Measurements from ENCODE around the gene FAM3C. TPM values are rescaled to one million over a fixed set of nuclear protein-coding genes. Genes with fewer than 3 reads are reported as not detected.
A peak's percentile ranks its signal among the peaks of the same experiment; 100 is the strongest.

The FAM3C gene
- total RNA-seq, 2 experiments from 2014 or later, result 40.7 to 41.0 TPM

DNA sequence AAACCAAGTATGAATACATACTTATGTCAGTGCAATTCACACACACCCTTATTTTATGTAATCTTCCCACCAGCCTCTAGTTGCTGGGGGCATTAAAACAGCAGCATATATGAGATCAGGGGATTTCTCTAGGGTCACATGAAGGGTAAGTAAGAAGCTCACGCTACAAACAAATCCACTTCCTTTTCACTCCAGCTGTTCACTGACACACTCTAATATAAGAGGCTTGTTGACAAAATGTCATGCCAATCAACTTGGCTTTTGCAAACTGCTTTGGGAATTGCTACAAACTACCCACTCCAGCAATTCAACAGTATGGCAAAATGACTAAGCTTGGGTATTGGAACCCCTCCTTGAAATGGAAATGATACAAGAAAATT is 10.3 kb downstream of the FAM3C start:
- Mint-ChIP-seq H3K36me3 (ENCODE audit: low read depth) (peaks cover 34% of the 10 kb centered on the region), H3K27me3 (no peaks in the 10 kb centered on the region), H3K27ac (no peak overlapping the region), H3K9me3 (no peaks in the 10 kb centered on the region), H3K4me3 (no peak overlapping the region), H3K4me1 (peaks cover 53% of the 10 kb centered on the region)
- no peak for DNase-seq
- ChIA-PET POLR2A (interaction anchor here (1.2 kb wide), 1 partner anchor 10 kb away, joined by 4 read pairs; the partner anchor contains the start of gene FAM3C), CTCF (interaction anchor here (0.6 to 3.4 kb wide), 3 partner anchors 10 to 19 kb away, joined by 3 to 21 read pairs (median 10); partner anchors contain the start of gene FAM3C)

DNA sequence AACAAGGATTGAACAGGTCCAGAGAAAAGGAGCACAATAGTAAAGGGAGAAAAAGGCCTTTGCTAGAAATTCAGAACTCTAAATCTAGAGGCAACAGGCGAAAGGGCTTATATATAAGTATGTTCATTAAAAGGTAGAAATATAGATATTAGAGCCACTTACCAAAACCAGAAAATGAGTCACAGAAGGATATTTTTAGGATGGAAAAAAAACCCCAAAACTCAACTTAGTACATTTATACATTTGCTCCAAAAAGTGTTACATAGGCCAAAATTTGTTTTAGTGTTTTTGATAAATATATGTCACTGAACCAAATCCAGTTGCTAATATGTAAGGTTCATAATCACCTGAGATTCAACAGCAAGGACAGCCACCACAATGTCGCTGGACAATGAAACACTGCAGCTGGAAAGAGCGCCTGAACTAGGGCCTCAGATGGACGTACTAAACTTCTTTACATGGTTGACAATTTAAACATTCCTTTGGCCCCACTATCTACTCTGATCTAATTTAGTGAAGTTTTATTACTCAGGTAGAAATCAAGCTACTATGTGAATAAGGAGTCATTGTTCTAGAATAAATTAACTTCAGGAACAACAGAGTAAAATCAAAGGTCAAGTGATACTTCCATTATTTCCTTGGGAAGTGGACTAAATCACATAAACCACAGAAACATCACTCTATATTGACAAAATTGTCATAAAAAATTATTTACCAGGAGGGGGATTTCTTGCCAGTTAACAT is 10.9 kb downstream of the FAM3C start:
- H3K4me3 Mint-ChIP-seq, result no peak overlapping the region
- CTCF ChIA-PET, result interaction anchor here (0.6 to 3.4 kb wide), 3 partner anchors 11 to 18 kb away, joined by 3 to 21 read pairs (median 10); partner anchors contain the start of gene FAM3C
- POLR2A ChIA-PET, result interaction anchor here (1.2 kb wide), 1 partner anchor 10 kb away, joined by 4 read pairs; the partner anchor contains the start of gene FAM3C
- peaks cover 51% of the 10 kb centered on the region for H3K4me1 Mint-ChIP-seq
- H3K9me3 Mint-ChIP-seq, result no peaks in the 10 kb centered on the region
- no peak overlapping the region for H3K27ac Mint-ChIP-seq
- H3K27me3 Mint-ChIP-seq, result no peaks in the 10 kb centered on the region
- no peak for DNase-seq
- peaks cover 38% of the 10 kb centered on the region for H3K36me3 Mint-ChIP-seq (ENCODE audit: low read depth)

DNA sequence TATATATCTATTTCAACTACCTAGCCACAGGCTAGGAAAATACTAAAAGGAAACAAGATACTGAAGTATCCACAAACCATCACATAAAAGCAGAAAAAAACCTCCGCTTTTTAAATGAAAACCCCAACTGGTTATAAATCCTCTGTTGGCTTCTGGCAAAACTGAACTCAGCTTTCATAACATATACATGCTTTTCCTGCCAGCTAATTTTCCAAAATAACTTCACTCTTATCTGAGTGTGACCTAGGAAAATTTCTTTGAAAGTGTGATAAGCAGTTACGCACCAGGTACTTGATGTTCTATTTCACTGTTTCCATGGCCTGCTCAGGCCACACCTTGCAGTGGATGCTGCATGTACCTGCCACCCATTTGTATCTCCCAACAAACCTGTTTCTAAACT is 11.8 kb downstream of the FAM3C start:
- H3K4me1 Mint-ChIP-seq, result peaks cover 47% of the 10 kb centered on the region
- no peaks in the 10 kb centered on the region for H3K9me3 Mint-ChIP-seq
- POLR2A ChIA-PET, result interaction anchor here (2.5 kb wide), 1 partner anchor 12 kb away, joined by 13 read pairs; the partner anchor contains the start of gene FAM3C
- CTCF ChIA-PET, result interaction anchor here (2.8 kb wide), 1 partner anchor 12 kb away, joined by 32 read pairs; the partner anchor contains the start of gene FAM3C
- no peak for DNase-seq
- no peak overlapping the region for H3K4me3 Mint-ChIP-seq
- H3K27me3 Mint-ChIP-seq, result no peaks in the 10 kb centered on the region
- H3K36me3 Mint-ChIP-seq (ENCODE audit: low read depth), result peaks cover 41% of the 10 kb centered on the region
- no peak overlapping the region for H3K27ac Mint-ChIP-seq

DNA sequence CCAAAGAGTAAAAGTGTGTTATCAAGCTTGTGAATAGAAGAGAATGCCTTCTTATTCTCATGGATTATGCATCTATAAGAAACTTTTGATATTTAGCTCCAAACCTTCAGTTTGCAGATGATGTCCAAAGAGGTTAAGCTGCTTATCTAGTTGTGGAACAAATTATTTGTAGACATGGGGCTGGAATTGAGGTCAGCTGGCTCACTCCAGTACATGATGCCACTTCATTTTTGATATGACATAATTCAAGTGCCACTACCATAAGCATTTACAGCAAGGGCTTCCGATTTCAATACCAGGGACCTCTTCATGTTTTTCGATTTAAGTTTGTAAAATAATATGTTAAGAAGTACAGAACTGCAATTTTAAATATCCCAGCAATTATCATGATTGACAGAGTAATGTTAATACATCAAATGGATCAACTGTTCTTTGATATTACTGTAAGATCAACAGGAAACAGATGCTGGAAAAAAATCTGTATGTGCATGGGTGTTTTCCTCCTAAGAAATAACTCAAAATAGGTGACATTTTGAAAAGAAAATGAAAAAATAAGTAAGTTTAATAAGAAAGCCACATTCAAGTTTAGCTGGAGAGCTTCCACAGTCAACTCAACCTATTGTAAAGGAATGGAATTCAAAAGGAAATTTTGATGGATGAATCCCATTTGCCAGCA is 12.7 kb downstream of the FAM3C start:
- DNase-seq, result no peak
- no peak overlapping the region for H3K4me3 Mint-ChIP-seq
- no peaks in the 10 kb centered on the region for H3K9me3 Mint-ChIP-seq
- POLR2A ChIA-PET, result interaction anchor here (0.8 to 2.5 kb wide), 2 partner anchors 13 to 15 kb away, joined by 3 to 13 read pairs; partner anchors contain the start of gene FAM3C
- peaks cover 37% of the 10 kb centered on the region for H3K36me3 Mint-ChIP-seq (ENCODE audit: low read depth)
- H3K4me1 Mint-ChIP-seq, result peaks cover 40% of the 10 kb centered on the region
- no peak overlapping the region for H3K27ac Mint-ChIP-seq
- CTCF ChIA-PET, result interaction anchor here (1.3 to 2.8 kb wide), 4 partner anchors 13 to 17 kb away, joined by 3 to 32 read pairs (median 6); partner anchors contain the start of gene FAM3C
- H3K27me3 Mint-ChIP-seq, result no peaks in the 10 kb centered on the region

DNA sequence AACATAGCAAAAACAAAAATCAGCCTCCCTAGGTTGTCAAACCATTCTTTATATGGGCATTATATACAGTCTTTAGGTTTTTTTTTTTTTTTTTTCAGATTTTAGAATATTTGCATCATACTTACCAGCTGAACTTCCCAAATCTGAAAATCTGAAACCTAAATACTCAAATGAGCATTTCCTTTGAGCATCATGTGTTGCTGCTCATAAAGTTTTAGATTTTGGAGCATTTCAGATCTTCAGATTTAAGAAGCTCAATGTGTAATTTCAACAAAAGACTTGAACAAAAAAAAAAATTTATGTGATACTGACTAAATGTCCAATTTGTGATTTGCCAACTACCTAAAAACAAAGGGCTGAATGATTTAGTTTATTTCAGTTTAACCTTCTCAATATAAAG is 13.6 kb downstream of the FAM3C start:
- Mint-ChIP-seq H3K36me3 (ENCODE audit: low read depth) (peaks cover 38% of the 10 kb centered on the region), H3K9me3 (no peaks in the 10 kb centered on the region), H3K4me1 (peaks cover 40% of the 10 kb centered on the region), H3K4me3 (no peak overlapping the region), H3K27ac (no peak overlapping the region), H3K27me3 (no peaks in the 10 kb centered on the region)
- ChIA-PET POLR2A (interaction anchor here (2.5 kb wide), 1 partner anchor 14 kb away, joined by 13 read pairs; the partner anchor contains the start of gene FAM3C), CTCF (interaction anchor here (0.7 to 2.8 kb wide), 6 partner anchors 9 to 145 kb away, joined by 3 to 32 read pairs (median 6); partner anchors contain the start of gene FAM3C)
- no peak for DNase-seq

DNA sequence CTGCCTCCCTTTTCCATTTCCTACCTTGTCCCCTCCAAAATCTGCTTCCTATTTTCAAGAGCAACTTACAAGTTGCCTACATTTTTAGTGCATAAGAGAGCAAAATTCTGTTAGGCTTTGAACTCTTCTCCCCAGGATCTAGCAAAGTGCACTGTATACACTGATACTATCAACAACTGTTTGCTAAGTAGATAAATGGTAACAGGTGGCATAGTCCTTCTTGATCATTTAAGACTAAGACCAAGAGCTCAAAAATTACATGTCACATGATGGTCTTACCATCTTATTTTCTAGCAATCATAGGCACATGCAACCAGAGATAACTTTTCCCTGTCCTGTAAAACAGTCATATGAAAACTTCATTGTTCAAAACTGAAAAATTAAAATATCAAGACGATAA is 16.2 kb downstream of the FAM3C start:
- no peaks in the 10 kb centered on the region for H3K9me3 Mint-ChIP-seq
- CTCF ChIA-PET, result interaction anchor here (1.2 to 3.9 kb wide), 3 partner anchors 8 to 16 kb away, joined by 3 to 22 read pairs (median 12); partner anchors contain the start of gene FAM3C
- H3K4me1 Mint-ChIP-seq, result peaks cover 28% of the 10 kb centered on the region
- no peaks in the 10 kb centered on the region for H3K27me3 Mint-ChIP-seq
- no peak for DNase-seq
- H3K36me3 Mint-ChIP-seq (ENCODE audit: low read depth), result peaks cover 55% of the 10 kb centered on the region
- POLR2A ChIA-PET, result interaction anchor here (2.0 kb wide), 1 partner anchor 16 kb away, joined by 8 read pairs; the partner anchor contains the start of gene FAM3C
- no peak overlapping the region for H3K4me3 Mint-ChIP-seq
- no peak overlapping the region for H3K27ac Mint-ChIP-seq

DNA sequence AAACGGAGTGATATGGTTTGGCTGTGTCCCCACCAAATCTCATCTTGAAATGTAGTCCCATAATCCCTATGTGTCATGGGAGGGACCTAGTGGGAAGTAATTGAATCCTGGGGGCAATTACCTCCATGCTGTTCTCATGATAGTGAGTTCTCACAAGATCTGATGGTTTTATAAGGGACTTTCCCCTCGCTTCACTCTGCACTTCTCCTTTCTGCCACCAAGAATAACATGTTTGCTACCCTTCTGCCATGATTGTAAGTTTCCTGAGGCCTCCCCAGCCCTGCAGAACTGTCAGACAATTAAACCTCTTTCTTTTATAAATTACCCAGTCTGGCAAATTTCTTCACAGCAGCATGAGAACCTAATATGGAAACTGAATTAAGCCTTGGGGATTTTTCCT is 19.1 kb downstream of the FAM3C start:
- Mint-ChIP-seq H3K9me3 (no peaks in the 10 kb centered on the region), H3K4me3 (no peak overlapping the region), H3K4me1 (peaks cover 26% of the 10 kb centered on the region), H3K27ac (no peak overlapping the region), H3K36me3 (ENCODE audit: low read depth) (peaks cover 64% of the 10 kb centered on the region), H3K27me3 (no peaks in the 10 kb centered on the region)
- no peak for DNase-seq
- ChIA-PET POLR2A (no interaction called here), CTCF (interaction anchor here (1.8 kb wide), 1 partner anchor 10 kb away, joined by 5 read pairs; no protein-coding TSS in a partner anchor)

DNA sequence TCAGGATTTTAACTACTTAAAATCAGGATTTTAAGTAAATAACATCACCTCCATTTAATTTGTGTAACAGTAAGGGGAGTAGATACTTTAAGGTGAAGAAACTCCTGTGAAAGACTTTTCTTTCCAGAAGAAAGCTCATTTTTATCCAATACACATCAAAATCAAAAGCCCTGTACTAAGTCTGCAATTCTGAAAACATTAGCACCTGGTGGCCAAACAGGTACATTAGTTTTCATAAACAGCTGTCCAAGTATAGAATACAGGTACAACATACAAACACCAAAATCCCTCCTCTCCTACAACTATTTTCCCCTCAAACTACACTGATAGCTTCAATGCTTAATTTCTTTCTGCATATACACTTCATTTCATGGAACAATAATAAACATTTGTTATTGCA is 22.9 kb downstream of the FAM3C start:
- ChIA-PET POLR2A (interaction anchor here (0.7 to 2.8 kb wide), 8 partner anchors 15 to 174 kb away, joined by 3 to 22 read pairs (median 4); partner anchors contain the start of gene FAM3C), CTCF (interaction anchor here (0.7 to 5.8 kb wide), 10 partner anchors 9 to 174 kb away, joined by 3 to 76 read pairs (median 4); partner anchors contain the start of gene FAM3C)
- no peak for DNase-seq
- Mint-ChIP-seq H3K36me3 (ENCODE audit: low read depth) (peaks cover 71% of the 10 kb centered on the region), H3K9me3 (no peaks in the 10 kb centered on the region), H3K4me3 (no peak overlapping the region), H3K27ac (peak overlapping the region; percentile 61), H3K27me3 (no peaks in the 10 kb centered on the region), H3K4me1 (peaks cover 52% of the 10 kb centered on the region)

DNA sequence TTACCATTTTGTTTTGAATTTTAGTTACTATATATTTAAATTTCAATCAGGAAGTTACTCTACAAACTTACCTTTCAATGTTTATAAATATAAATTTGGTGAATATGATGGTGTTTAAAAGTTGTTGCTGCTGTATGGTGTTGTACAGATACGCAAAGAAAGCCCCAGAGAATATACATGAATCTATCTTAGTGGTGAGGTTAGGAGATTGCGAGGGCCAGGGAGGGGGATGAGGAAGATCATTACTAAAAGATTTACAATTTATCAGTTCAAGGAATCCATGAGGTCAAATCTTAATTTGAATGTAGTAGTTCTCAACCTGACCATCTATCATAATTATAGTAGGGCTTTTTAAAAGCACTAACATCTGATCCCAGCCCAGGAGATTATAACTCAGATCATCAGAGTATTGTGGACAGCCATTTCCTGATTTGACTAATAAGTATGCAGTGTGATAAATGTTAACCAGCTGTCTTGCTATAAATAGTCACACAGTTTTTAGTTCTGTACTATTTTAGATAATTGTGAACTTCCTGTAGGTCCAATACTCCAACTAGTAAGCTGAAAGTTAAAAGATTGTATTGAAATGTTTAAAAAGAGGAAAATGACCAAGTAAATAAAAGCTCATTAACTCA is 23.6 kb downstream of the FAM3C start:
- Mint-ChIP-seq H3K27me3 (no peaks in the 10 kb centered on the region), H3K4me1 (peaks cover 56% of the 10 kb centered on the region), H3K36me3 (ENCODE audit: low read depth) (peaks cover 71% of the 10 kb centered on the region), H3K27ac (peak overlapping the region; percentile 84), H3K4me3 (peak overlapping the region; percentile 46), H3K9me3 (no peaks in the 10 kb centered on the region)
- no peak for DNase-seq
- CTCF ChIA-PET, result interaction anchor here (0.7 to 5.8 kb wide), 12 partner anchors 10 to 175 kb away, joined by 3 to 76 read pairs (median 4); partner anchors contain the start of gene FAM3C
- POLR2A ChIA-PET, result interaction anchor here (0.7 to 2.8 kb wide), 6 partner anchors 15 to 175 kb away, joined by 3 to 22 read pairs (median 5); partner anchors contain the start of gene FAM3C

DNA sequence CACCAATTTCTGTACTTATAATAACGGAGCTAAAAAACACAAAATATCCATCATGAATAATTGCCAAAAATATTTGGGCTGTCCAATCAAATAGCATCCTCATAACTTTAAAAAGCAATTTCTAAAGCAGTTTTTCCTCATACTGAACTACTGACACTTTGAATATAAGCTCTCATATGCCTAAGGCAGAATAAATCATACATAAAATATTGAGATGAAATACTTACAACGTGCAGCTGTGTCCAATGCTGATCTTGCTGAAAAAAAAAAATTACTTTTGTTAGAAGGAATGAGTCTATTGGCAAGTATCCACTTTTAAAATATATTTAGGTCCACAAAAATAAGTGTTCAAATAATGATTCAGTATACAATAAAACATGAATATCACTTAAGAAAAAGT is 24.2 kb downstream of the FAM3C start:
- peak overlapping the region; percentile 70 for H3K27ac Mint-ChIP-seq
- no peak for DNase-seq
- no peak overlapping the region for H3K4me3 Mint-ChIP-seq
- no peaks in the 10 kb centered on the region for H3K9me3 Mint-ChIP-seq
- H3K4me1 Mint-ChIP-seq, result peaks cover 59% of the 10 kb centered on the region
- peaks cover 69% of the 10 kb centered on the region for H3K36me3 Mint-ChIP-seq (ENCODE audit: low read depth)
- ChIA-PET POLR2A (interaction anchor here (2.8 kb wide), 1 partner anchor 24 kb away, joined by 22 read pairs; the partner anchor contains the start of gene FAM3C), CTCF (interaction anchor here (1.1 to 5.8 kb wide), 3 partner anchors 17 to 158 kb away, joined by 3 to 76 read pairs (median 5); partner anchors contain the start of gene FAM3C)
- no peaks in the 10 kb centered on the region for H3K27me3 Mint-ChIP-seq

DNA sequence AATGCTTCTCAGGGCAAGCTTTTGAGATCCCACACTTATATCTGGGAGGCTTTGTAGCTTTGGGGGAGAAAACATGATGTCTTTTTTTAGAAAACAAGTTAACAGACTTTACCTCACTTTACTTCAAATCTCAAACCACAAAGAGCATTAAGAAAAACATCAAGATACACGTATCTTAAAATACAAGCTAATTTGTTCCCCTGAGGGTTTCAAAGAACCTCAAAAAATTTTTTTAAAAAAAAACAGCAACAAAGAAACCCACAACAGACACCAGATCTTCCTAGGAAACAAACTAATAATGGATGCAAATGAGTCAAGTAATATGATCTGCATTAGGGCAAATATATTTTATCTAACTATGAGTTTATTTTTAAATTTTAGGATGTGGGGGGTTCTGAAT is 24.7 kb downstream of the FAM3C start:
- H3K27me3 Mint-ChIP-seq, result no peaks in the 10 kb centered on the region
- ChIA-PET POLR2A (interaction anchor here (2.8 kb wide), 1 partner anchor 24 kb away, joined by 22 read pairs; the partner anchor contains the start of gene FAM3C), CTCF (interaction anchor here (1.1 to 5.8 kb wide), 3 partner anchors 18 to 159 kb away, joined by 3 to 76 read pairs (median 5); partner anchors contain the start of gene FAM3C)
- no peak for DNase-seq
- H3K9me3 Mint-ChIP-seq, result no peaks in the 10 kb centered on the region
- peaks cover 64% of the 10 kb centered on the region for H3K4me1 Mint-ChIP-seq
- peaks cover 72% of the 10 kb centered on the region for H3K36me3 Mint-ChIP-seq (ENCODE audit: low read depth)
- peak overlapping the region; percentile 70 for H3K27ac Mint-ChIP-seq
- H3K4me3 Mint-ChIP-seq, result no peak overlapping the region

DNA sequence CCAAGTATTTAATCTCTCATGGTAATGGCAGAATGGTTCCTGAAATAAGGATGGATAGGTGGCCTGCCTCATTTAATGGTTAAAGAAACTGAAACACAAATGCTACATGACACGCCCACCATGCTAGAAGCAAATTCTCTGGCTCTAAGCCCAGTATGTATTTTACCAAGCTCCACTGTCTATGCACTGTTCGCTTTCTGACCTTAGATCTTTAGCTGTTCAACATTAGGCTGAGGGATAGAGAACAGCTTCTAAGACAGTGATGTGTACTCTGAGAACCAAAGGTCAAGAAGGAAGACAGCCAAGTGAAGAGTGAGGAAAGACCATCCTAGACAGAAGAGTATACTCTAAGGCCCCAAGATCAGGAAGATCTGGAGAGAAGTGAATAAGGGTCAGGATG is 26.6 kb downstream of the FAM3C start:
- Mint-ChIP-seq H3K4me1 (peaks cover 63% of the 10 kb centered on the region), H3K27me3 (no peaks in the 10 kb centered on the region), H3K4me3 (peak overlapping the region; percentile 11), H3K36me3 (ENCODE audit: low read depth) (peaks cover 58% of the 10 kb centered on the region), H3K27ac (peak overlapping the region; percentile 74), H3K9me3 (no peaks in the 10 kb centered on the region)
- ChIA-PET POLR2A (interaction anchor here (1.1 to 3.9 kb wide), 6 partner anchors 26 to 178 kb away, joined by 3 to 23 read pairs (median 6); partner anchors contain the start of gene FAM3C), CTCF (interaction anchor here (0.9 to 5.8 kb wide), 9 partner anchors 10 to 625 kb away, joined by 3 to 84 read pairs (median 6); partner anchors contain the start of gene FAM3C)
- DNase-seq, result no peak

All from activated CD4-positive, alpha-beta memory T cell treated with anti-CD3 and anti-CD28 coated beads, Interleukin-2, amount 10 ng/mL, durations not matched to agents 7 days and 5 days (primary cell).